ENCODE measurements around the gene KRTAP12-1. TPM values are rescaled to one million over a fixed set of nuclear protein-coding genes. Genes with fewer than 3 reads are reported as not detected.
A peak's percentile ranks its signal among the peaks of the same experiment; 100 is the strongest.

Gene KRTAP12-1
- total and polyA plus RNA-seq, 2 experiments from 2014 or later: not detected

DNA sequence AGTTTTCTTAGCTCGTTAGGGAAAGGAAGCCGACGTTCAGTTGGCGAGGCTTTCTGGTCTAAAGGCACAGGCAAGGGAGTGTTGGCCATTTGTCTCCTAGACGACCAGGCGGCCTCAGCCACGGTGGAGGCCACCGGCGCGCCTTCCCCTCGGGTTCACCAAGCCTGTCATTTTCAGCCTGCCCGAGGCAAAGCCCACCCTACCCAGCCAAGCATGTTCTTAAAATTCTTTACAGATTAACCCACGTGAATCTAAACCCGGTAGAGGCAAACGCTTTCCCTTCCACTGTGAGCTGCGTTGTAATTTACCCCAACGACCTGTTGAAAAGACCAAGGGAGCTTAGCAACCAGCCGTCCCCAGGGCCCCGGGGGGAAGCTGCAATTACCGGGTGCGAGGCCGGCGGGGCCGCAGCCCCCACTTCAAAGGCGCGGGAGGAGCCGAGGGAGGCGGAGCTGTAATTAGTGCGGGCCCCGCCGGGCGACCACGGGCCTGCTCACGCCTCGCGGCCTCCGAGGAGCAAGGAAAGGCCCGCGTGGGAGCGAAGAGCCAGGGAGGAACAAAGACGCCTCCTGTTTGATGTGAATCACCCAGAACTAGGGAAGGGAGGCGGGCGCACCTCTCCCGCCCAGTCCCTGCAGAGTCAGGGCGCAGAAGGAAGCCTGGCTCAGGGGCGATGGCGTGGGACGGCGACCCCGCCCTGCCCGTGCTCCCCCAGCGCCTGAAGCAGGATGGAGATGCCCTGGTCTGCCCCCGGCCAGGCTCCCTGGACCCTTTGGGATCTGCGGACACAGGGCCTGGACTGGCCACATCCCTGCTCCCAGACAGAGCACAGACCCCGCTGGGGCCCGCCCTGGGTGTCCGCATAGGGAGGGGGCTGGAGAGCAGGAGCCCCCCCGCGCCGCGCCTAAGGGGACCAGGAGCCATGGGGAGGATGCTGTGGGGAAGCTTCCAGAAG, 41.5 kb upstream of the KRTAP12-1 start:
- H3K9me2 ChIP-seq (replicated peaks; ENCODE audit: insufficient read depth): no peaks in the 10 kb centered on the region
- WGBS (ENCODE audit: low lambda C conversion rate, missing lambda C conversion rate): 39% methylated on average over 58 of the region's 61 CpGs
- no peak overlapping the region for H3K4me3 ChIP-seq
- no peaks in the 10 kb centered on the region for H3K79me2 ChIP-seq
- no peak overlapping the region for H3K27ac ChIP-seq
- H3K36me3 ChIP-seq (replicated peaks; ENCODE audit: insufficient read depth, low read depth): no peaks in the 10 kb centered on the region
- peak overlapping the region; percentile 47 for H3K4me2 ChIP-seq
- no peak for DNase-seq (ENCODE audit: low spot score)
- H3K27me3 ChIP-seq: peaks cover 53% of the 10 kb centered on the region
- H3K9me3 ChIP-seq (ENCODE audit: low read depth): no peaks in the 10 kb centered on the region
- H4K20me1 ChIP-seq (ENCODE audit: insufficient read depth, poor library complexity, severe bottlenecking): no peaks in the 10 kb centered on the region
- H2AFZ ChIP-seq: no peak overlapping the region
- TF ChIP-seq, protein P1, sequence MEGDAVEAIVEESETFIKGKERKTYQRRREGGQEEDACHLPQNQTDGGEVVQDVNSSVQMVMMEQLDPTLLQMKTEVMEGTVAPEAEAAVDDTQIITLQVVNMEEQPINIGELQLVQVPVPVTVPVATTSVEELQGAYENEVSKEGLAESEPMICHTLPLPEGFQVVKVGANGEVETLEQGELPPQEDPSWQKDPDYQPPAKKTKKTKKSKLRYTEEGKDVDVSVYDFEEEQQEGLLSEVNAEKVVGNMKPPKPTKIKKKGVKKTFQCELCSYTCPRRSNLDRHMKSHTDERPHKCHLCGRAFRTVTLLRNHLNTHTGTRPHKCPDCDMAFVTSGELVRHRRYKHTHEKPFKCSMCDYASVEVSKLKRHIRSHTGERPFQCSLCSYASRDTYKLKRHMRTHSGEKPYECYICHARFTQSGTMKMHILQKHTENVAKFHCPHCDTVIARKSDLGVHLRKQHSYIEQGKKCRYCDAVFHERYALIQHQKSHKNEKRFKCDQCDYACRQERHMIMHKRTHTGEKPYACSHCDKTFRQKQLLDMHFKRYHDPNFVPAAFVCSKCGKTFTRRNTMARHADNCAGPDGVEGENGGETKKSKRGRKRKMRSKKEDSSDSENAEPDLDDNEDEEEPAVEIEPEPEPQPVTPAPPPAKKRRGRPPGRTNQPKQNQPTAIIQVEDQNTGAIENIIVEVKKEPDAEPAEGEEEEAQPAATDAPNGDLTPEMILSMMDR (IDR thresholded peaks at IDR 0.05; ENCODE audit: poor library complexity): no peak
- TF ChIP-seq EZH2phosphoT487 (IDR thresholded peaks at IDR 0.05; ENCODE audit: low read depth, severe bottlenecking, unreplicated experiment) (no peak), EZH2 (IDR thresholded peaks at IDR 0.05; ENCODE audit: borderline replicate concordance) (no peak)
- peaks cover 7% of the 10 kb centered on the region for H3K4me1 ChIP-seq (ENCODE audit: insufficient read depth)

GRCh38 chr21:44722731-44723130, 40.8 kb upstream of the KRTAP12-1 start:
- peaks cover 7% of the 10 kb centered on the region for H3K4me1 ChIP-seq (ENCODE audit: insufficient read depth)
- H3K4me2 ChIP-seq: no peak overlapping the region
- H3K27me3 ChIP-seq: peaks cover 60% of the 10 kb centered on the region
- 75% methylated on average over 5 of the region's 5 CpGs for WGBS (ENCODE audit: low lambda C conversion rate, missing lambda C conversion rate)
- no peak for DNase-seq (ENCODE audit: low spot score)
- H4K20me1 ChIP-seq (ENCODE audit: insufficient read depth, poor library complexity, severe bottlenecking): no peaks in the 10 kb centered on the region
- no peak overlapping the region for H3K4me3 ChIP-seq
- no peak overlapping the region for H2AFZ ChIP-seq
- H3K9me3 ChIP-seq (ENCODE audit: low read depth): no peaks in the 10 kb centered on the region
- TF ChIP-seq EZH2 (IDR thresholded peaks at IDR 0.05; ENCODE audit: borderline replicate concordance) (no peak), EZH2phosphoT487 (IDR thresholded peaks at IDR 0.05; ENCODE audit: low read depth, severe bottlenecking, unreplicated experiment) (no peak)
- TF ChIP-seq, protein P1 (IDR thresholded peaks at IDR 0.05; ENCODE audit: poor library complexity): no peak
- no peaks in the 10 kb centered on the region for H3K36me3 ChIP-seq (replicated peaks; ENCODE audit: insufficient read depth, low read depth)
- H3K9me2 ChIP-seq (replicated peaks; ENCODE audit: insufficient read depth): no peaks in the 10 kb centered on the region
- no peaks in the 10 kb centered on the region for H3K79me2 ChIP-seq
- H3K27ac ChIP-seq: no peak overlapping the region

GRCh38 chr21:44720170-44720569, 38.2 kb upstream of the KRTAP12-1 start:
- H4K20me1 ChIP-seq (ENCODE audit: insufficient read depth, poor library complexity, severe bottlenecking): no peaks in the 10 kb centered on the region
- H3K27ac ChIP-seq: no peak overlapping the region
- WGBS (ENCODE audit: low lambda C conversion rate, missing lambda C conversion rate): 75% methylated on average over 2 of the region's 2 CpGs
- H3K9me3 ChIP-seq (ENCODE audit: low read depth): no peaks in the 10 kb centered on the region
- no peaks in the 10 kb centered on the region for H3K79me2 ChIP-seq
- H2AFZ ChIP-seq: no peak overlapping the region
- no peak for DNase-seq (ENCODE audit: low spot score)
- TF ChIP-seq, protein P1 (IDR thresholded peaks at IDR 0.05; ENCODE audit: poor library complexity): no peak
- no peak for TF ChIP-seq EZH2 (IDR thresholded peaks at IDR 0.05; ENCODE audit: borderline replicate concordance)
- no peak for TF ChIP-seq EZH2phosphoT487 (IDR thresholded peaks at IDR 0.05; ENCODE audit: low read depth, severe bottlenecking, unreplicated experiment)
- H3K27me3 ChIP-seq: peaks cover 66% of the 10 kb centered on the region
- no peaks in the 10 kb centered on the region for H3K9me2 ChIP-seq (replicated peaks; ENCODE audit: insufficient read depth)
- no peak overlapping the region for H3K4me2 ChIP-seq
- H3K4me3 ChIP-seq: no peak overlapping the region
- H3K4me1 ChIP-seq (ENCODE audit: insufficient read depth): peaks cover 7% of the 10 kb centered on the region
- no peaks in the 10 kb centered on the region for H3K36me3 ChIP-seq (replicated peaks; ENCODE audit: insufficient read depth, low read depth)
